GM10266 (cell line): ENCODE results near the gene DHX35.

ENCODE experiments used
- DNase-seq: peaks from one replicate; pipeline ENCODE4 v3.0.0; 2012; ENCODE audit errors: extremely low spot score
- TF ChIP-seq, protein P1 (sequence below): IDR thresholded peaks from 2 replicates; pipeline ENCODE4 v1.5.1; 2012; ENCODE audit warnings: mild to moderate bottlenecking, low read depth; ENCODE audit not compliant: control insufficient read depth, insufficient read depth; ENCODE audit errors: missing control alignments

DHX35 gene

DNA sequence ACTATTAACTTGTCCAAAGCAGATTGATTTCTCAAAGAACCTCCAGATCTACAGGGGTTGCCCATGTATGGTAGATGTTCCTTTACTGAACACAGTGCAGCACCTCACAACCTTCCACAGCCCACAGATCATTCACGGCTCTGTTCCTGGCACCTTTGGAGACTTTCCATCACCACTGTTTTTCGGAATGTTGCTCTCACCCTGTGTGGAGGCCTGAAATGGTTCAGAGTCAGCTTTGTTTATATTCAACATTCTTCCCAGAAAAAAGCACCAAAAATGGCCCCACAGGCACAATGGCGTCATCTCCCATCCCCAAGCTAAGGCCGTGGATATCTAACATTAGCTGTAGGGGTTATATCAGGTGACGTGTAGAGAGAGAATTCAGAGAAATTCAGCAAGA lies 74.7 kb downstream of the DHX35 start:
- no peak for DNase-seq
- TF ChIP-seq, protein P1, sequence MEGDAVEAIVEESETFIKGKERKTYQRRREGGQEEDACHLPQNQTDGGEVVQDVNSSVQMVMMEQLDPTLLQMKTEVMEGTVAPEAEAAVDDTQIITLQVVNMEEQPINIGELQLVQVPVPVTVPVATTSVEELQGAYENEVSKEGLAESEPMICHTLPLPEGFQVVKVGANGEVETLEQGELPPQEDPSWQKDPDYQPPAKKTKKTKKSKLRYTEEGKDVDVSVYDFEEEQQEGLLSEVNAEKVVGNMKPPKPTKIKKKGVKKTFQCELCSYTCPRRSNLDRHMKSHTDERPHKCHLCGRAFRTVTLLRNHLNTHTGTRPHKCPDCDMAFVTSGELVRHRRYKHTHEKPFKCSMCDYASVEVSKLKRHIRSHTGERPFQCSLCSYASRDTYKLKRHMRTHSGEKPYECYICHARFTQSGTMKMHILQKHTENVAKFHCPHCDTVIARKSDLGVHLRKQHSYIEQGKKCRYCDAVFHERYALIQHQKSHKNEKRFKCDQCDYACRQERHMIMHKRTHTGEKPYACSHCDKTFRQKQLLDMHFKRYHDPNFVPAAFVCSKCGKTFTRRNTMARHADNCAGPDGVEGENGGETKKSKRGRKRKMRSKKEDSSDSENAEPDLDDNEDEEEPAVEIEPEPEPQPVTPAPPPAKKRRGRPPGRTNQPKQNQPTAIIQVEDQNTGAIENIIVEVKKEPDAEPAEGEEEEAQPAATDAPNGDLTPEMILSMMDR: no peak

DNA sequence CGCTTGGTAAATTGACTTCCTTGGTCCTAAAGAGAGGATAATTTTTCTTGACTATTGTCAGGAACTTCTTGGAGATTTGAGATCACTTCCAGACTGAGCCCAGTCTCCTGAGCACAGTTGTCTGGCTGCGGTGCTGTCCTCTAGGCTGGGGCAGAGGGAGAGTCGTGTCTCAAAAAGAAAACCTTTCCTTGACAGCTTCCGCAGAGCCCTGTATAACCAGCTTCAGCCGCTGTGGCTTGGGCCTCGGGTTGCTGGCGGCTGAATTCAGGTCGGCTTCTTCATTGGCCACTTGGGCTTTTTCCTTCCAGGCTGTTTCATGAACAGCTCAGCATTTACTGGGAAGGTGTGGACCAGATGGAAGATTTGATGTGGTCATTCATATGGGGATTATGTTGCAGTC lies 75.9 kb downstream of the DHX35 start:
- no peak for DNase-seq
- TF ChIP-seq, protein P1: no peak

DNA sequence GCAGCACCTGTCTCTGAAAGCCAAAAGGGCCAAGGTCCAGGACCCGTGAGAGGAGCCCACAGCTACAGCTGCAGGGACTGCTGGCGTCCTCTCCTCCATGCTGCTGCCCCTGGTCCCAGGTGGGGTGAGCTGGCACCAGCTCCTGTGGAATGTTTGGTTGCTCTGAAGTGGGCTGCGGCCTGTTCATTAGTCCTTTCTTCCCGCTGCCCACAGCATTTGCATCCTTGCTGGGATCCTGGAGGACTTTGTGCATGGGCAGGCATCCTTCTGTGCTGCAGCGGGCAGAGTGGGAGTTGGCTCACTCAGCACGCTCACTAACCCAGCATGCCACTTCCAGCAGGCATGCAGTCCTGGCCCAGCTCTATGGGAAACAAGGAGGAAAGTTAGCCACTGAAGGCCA lies 76.4 kb downstream of the DHX35 start:
- no peak for DNase-seq
- TF ChIP-seq, protein P1: no peak

DNA sequence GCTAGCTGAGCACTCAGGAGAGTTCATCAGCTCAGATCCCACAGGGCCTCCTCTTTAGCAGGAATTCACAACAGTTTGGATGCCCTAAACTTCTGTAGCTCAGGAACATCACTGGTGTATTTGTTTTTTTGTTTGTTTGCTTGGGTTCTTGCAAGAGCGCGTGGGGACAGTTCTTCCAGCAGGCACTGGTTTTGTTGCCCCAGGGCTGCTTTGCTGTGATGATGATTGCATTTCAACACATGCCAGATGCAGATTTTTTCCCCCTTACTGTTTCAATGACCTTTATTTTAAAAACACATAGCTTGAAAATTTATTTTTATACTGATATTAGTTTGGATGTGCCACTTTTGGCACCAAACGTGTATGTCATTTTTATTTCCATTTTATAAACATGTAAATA lies 77.1 kb downstream of the DHX35 start:
- DNase-seq: no peak
- TF ChIP-seq, protein P1: no peak

DNA sequence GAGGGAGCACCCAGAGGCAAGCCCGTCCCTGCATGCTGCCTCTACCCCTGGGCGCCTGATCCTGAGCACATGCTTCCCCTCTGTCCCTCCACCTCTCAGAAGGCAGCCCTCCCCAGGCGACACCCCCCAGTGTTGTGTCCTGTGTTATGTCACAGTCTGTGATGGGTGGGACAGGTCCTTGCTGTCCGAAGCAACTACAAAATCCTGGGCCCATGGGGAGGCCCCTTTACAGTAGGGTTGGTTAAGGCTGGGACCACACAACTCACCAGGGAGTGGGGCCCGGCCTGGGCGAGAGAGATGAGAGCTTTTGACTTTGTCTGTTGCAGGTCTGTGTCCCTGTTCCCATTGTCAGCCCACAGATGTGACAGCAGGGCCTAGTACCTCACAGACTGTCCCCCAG lies 78.0 kb downstream of the DHX35 start:
- DNase-seq: no peak
- TF ChIP-seq, protein P1: no peak

DNA sequence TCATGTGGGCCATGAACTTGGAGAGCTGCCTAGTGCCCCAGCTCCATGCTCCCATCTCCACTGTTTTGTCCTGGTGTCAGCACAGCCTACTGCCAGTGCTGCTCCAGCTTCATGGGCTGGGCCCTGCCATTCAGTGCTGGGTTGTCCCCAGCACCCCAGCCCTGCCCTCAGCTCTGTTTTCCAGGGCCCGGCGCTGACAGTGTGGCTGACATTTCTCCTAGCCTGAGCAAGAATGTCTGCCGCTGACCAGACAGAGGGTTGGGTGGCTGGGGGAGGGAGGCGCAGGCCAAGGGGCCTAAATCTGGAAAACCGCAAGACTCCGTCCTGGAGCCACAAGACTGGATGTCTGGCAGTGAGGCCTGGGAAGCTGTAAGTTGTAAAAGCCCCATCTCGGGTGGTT lies 78.9 kb downstream of the DHX35 start:
- TF ChIP-seq, protein P1: no peak
- no peak for DNase-seq

DNA sequence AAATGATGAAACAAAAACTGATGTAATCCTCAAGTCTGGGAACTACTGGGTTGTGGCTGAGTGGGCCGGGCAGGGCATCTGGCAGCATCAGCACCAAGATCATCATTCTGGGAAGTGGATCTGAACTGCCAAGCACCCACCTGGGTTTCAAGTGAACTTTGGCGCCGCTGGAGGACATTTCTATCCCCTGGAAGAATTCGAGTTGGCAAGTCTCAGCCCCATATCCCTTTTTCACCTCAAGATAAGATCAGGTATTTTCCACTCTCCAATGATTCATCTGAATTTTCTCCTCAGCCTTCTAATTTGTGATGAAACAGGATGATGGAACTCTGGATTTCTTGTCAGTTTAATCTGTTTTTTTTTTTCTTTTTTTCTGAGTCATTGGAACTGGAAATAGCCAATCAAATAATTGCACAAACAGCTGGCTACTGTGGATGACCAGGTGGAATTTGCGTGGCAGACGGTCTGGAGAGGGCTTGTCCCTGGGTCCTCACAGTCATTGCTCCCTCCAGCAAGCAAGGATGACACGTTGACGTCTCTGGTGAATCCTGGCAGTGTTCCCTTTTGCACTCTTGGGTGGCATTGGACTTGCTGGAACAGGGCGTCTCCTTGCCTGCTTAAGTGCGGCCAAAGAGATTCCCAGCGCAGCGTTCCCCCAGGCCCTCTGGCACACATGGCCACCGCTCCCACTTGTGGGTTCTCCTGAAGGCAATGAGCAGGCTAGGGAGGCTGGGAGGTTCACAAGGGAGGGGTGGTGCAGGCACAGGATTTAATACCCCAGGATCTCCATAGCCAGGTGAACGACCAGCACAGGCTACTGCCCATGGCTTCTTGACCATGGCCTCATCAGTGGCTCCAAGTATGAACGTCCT lies 80.4 kb downstream of the DHX35 start:
- TF ChIP-seq, protein P1: no peak

More for the DNA sequence above, 80.4 kb downstream of the DHX35 start:
- no peak for DNase-seq
